GM21825 (cell line): ENCODE results near the gene COL6A5.
"Not testable (repeated sequence)": the region's sequence is repeated elsewhere in the genome, so short reads cannot be mapped to it uniquely, and the experiment has no call there.

ENCODE experiments used
- ATAC-seq: cut with Tn5 transposase; IDR thresholded peaks from one replicate; pipeline ENCODE4 v1.9.1; 2021; ENCODE audit warnings: mild to moderate bottlenecking, moderate library complexity; ENCODE audit not compliant: unreplicated experiment

Gene COL6A5

GRCh38 chr3:130430266-130430665 is 84.8 kb downstream of the COL6A5 start:
- no peak for ATAC-seq

GRCh38 chr3:130432086-130432485 is 86.6 kb downstream of the COL6A5 start:
- ATAC-seq: not testable (repeated sequence)

- ATAC-seq: no peak
Observed at GRCh38 chr3:130433306-130433705, 87.8 kb downstream of the COL6A5 start.

- ATAC-seq: no peak
Observed at GRCh38 chr3:130442284-130442683, 96.8 kb downstream of the COL6A5 start.

- ATAC-seq: not testable (repeated sequence)
Observed at GRCh38 chr3:130446840-130447239, 101.4 kb downstream of the COL6A5 start.

GRCh38 chr3:130448155-130448554 is 102.7 kb downstream of the COL6A5 start:
- not testable (repeated sequence) for ATAC-seq

- ATAC-seq: no peak
Observed at GRCh38 chr3:130456540-130456939, 111.1 kb downstream of the COL6A5 start.

- no peak for ATAC-seq
Observed at GRCh38 chr3:130457671-130458070, 112.2 kb downstream of the COL6A5 start.

- ATAC-seq: no peak
Observed at GRCh38 chr3:130459944-130460343, 114.5 kb downstream of the COL6A5 start.

GRCh38 chr3:130462089-130462488 is 116.6 kb downstream of the COL6A5 start:
- ATAC-seq: no peak

GRCh38 chr3:130463221-130463620 is 117.7 kb downstream of the COL6A5 start:
- ATAC-seq: no peak

- no peak for ATAC-seq
Observed at GRCh38 chr3:130465521-130465920, 120.0 kb downstream of the COL6A5 start.

- ATAC-seq: no peak
Observed at GRCh38 chr3:130468311-130468710, 122.8 kb downstream of the COL6A5 start.

GRCh38 chr3:130470126-130470525 is 124.7 kb downstream of the COL6A5 start:
- ATAC-seq: no peak

GRCh38 chr3:130473416-130473815 is 127.9 kb downstream of the COL6A5 start:
- no peak for ATAC-seq

GRCh38 chr3:130480736-130481135 is 135.3 kb downstream of the COL6A5 start:
- ATAC-seq: no peak

GRCh38 chr3:130488288-130488687 is 142.8 kb downstream of the COL6A5 start:
- no peak for ATAC-seq

- no peak for ATAC-seq
Observed at GRCh38 chr3:130488769-130489450, 143.4 kb downstream of the COL6A5 start.

- ATAC-seq: no peak
Observed at GRCh38 chr3:130490241-130490640, 144.8 kb downstream of the COL6A5 start.

GRCh38 chr3:130491431-130491830 is 146.0 kb downstream of the COL6A5 start:
- no peak for ATAC-seq

GRCh38 chr3:130504701-130505100 is 159.2 kb downstream of the COL6A5 start:
- no peak for ATAC-seq

GRCh38 chr3:130506031-130506430 is 160.6 kb downstream of the COL6A5 start:
- ATAC-seq: no peak

- ATAC-seq: no peak
Observed at GRCh38 chr3:130507746-130508145, 162.3 kb downstream of the COL6A5 start.
